Loucy (cell line): ENCODE measurements around the gene ARHGAP28.

Source experiments
- H2AFZ ChIP-seq: fragments of 200-600 bp; sonication (generic); 2 replicates; pipeline ENCODE4 v1.6.0; 2016; ENCODE audit warnings: antibody characterized with exemption, mild to moderate bottlenecking, low read length, moderate library complexity
- H3F3A ChIP-seq: fragments of 200-600 bp; 2 replicates; pipeline ENCODE4 v1.6.0; 2016; ENCODE audit warnings: antibody characterized with exemption, low read depth, mild to moderate bottlenecking
- H3K27me3 ChIP-seq: fragments of 200-600 bp; sonication (generic); 2 replicates; pipeline ENCODE4 v1.6.1; 2014; ENCODE audit warnings: low read length, mild to moderate bottlenecking; ENCODE audit not compliant: insufficient read depth, poor library complexity, severe bottlenecking
- H3K36me3 ChIP-seq: fragments of 200-600 bp; sonication (generic); 2 replicates; pipeline ENCODE4 v1.6.1; 2016; ENCODE audit warnings: low read length; ENCODE audit not compliant: insufficient read depth
- H3K4me1 ChIP-seq: fragments of 200-600 bp; sonication (generic); 2 replicates; pipeline ENCODE4 v1.5.1; 2014; ENCODE audit warnings: low read length, mild to moderate bottlenecking; ENCODE audit not compliant: insufficient read depth, poor library complexity, severe bottlenecking
- H3K4me2 ChIP-seq: fragments of 200-600 bp; sonication (generic); 2 replicates; pipeline ENCODE4 v1.6.0; 2014; ENCODE audit warnings: antibody characterized with exemption, low read length, low read depth, mild to moderate bottlenecking; ENCODE audit not compliant: poor library complexity, severe bottlenecking
- H3K4me3 ChIP-seq: fragments of 200-600 bp; sonication (generic); 2 replicates; pipeline ENCODE4 v1.5.1; 2014; ENCODE audit warnings: low read length, mild to moderate bottlenecking, mixed read lengths; ENCODE audit not compliant: poor library complexity, severe bottlenecking
- H3K79me2 ChIP-seq: fragments of 200-600 bp; sonication (generic); 2 replicates; pipeline ENCODE4 v1.6.1; 2014; ENCODE audit warnings: low read length; ENCODE audit not compliant: insufficient read depth
- H3K9ac ChIP-seq: fragments of 200-600 bp; sonication (generic); 2 replicates; pipeline ENCODE4 v1.6.0; 2014; ENCODE audit warnings: mild to moderate bottlenecking, low read depth, low read length, moderate library complexity; ENCODE audit not compliant: poor library complexity, severe bottlenecking
- H3K9me2 ChIP-seq: fragments of 200-600 bp; sonication (generic); replicated peaks from 2 replicates; pipeline ENCODE4 v1.6.1; 2016; ENCODE audit warnings: low read depth, low read length, mixed read lengths
- H3K9me3 ChIP-seq: fragments of 200-600 bp; sonication (generic); 2 replicates; pipeline ENCODE4 v1.6.1; 2014; ENCODE audit warnings: mild to moderate bottlenecking, antibody characterized with exemption, low read length, low read depth; ENCODE audit not compliant: insufficient read depth
- H4K20me1 ChIP-seq: fragments of 200-600 bp; sonication (generic); 2 replicates; pipeline ENCODE4 v1.6.0; 2014; ENCODE audit warnings: antibody characterized with exemption, low read length, mild to moderate bottlenecking; ENCODE audit not compliant: insufficient read depth, poor library complexity, severe bottlenecking
- CTCF ChIP-seq: fragments of 200-600 bp; sonication (generic); conservative IDR thresholded peaks from 2 replicates; pipeline ENCODE4 v1.5.1; 2014; ENCODE audit warnings: mild to moderate bottlenecking, antibody characterized with exemption, low read length
- EZH2phosphoT487 ChIP-seq: fragments of 200-600 bp; IDR thresholded peaks from 2 replicates; pipeline ENCODE4 v1.6.1; 2018; ENCODE audit warnings: antibody characterized with exemption, mild to moderate bottlenecking, moderate library complexity, borderline replicate concordance

Gene ARHGAP28

GRCh38 chr18:6793455-6793854, 63.9 kb downstream of the ARHGAP28 start:
- no peaks in the 10 kb centered on the region; the same call in 1 of the 2 replicates for H3K9me3 ChIP-seq
- H3K4me3 ChIP-seq: no peak overlapping the region
- H2AFZ ChIP-seq: no peak overlapping the region
- no peaks in the 10 kb centered on the region for H3K27me3 ChIP-seq
- TF ChIP-seq EZH2phosphoT487 (no peak), CTCF (no peak)
- H3K79me2 ChIP-seq: no peaks in the 10 kb centered on the region
- H4K20me1 ChIP-seq: no peaks in the 10 kb centered on the region
- H3K9me2 ChIP-seq: no peaks in the 10 kb centered on the region
- H3K4me1 ChIP-seq: no peaks in the 10 kb centered on the region
- H3K9ac ChIP-seq: no peak overlapping the region
- no peaks in the 10 kb centered on the region for H3F3A ChIP-seq
- no peaks in the 10 kb centered on the region for H3K36me3 ChIP-seq
- H3K4me2 ChIP-seq: no peak overlapping the region

GRCh38 chr18:6793986-6794385, 64.5 kb downstream of the ARHGAP28 start:
- Histone ChIP-seq H2AFZ (no peak overlapping the region), H3K36me3 (no peaks in the 10 kb centered on the region), H3F3A (no peaks in the 10 kb centered on the region), H3K4me3 (no peak overlapping the region), H3K79me2 (no peaks in the 10 kb centered on the region), H3K9ac (no peak overlapping the region), H3K4me1 (no peaks in the 10 kb centered on the region), H3K9me2 (no peaks in the 10 kb centered on the region), H4K20me1 (no peaks in the 10 kb centered on the region), H3K27me3 (no peaks in the 10 kb centered on the region), H3K9me3 (no peaks in the 10 kb centered on the region; the same call in 1 of the 2 replicates), H3K4me2 (no peak overlapping the region)
- TF ChIP-seq EZH2phosphoT487: no peak
- no peak for TF ChIP-seq CTCF

GRCh38 chr18:6795307-6795706, 65.8 kb downstream of the ARHGAP28 start:
- Histone ChIP-seq H3K4me1 (no peaks in the 10 kb centered on the region), H3K36me3 (no peaks in the 10 kb centered on the region), H3K9me2 (no peaks in the 10 kb centered on the region), H3K27me3 (no peaks in the 10 kb centered on the region), H3K79me2 (no peaks in the 10 kb centered on the region), H2AFZ (no peak overlapping the region), H3K4me3 (no peak overlapping the region), H3K9me3 (no peaks in the 10 kb centered on the region; the same call in 1 of the 2 replicates), H3K9ac (no peak overlapping the region), H3K4me2 (no peak overlapping the region), H3F3A (no peaks in the 10 kb centered on the region), H4K20me1 (no peaks in the 10 kb centered on the region)
- TF ChIP-seq CTCF: no peak
- no peak for TF ChIP-seq EZH2phosphoT487
